Uterus (tissue), 2 donors: Measurements from ENCODE around the gene SCYGR8.
"Not testable (repeated sequence)": the region's sequence is repeated elsewhere in the genome, so short reads cannot be mapped to it uniquely, and the experiment has no call there.

Source experiments
- CTCF ChIP-seq, 4 experiments: fragments of 200-600 bp in 2 of 4; fragments of 450-650 bp in 2 of 4; sonication (generic) in 2 of 4; IDR thresholded peaks; one replicate each; pipeline ENCODE4 v1.5.1; 2016 to 2019; ENCODE audit warnings: antibody characterized with exemption in 4 of 4, mild to moderate bottlenecking in 2 of 4, moderate library complexity in 1 of 4
- POLR2A ChIP-seq, 2 donors: fragments of 450-650 bp; IDR thresholded peaks; one replicate each; pipeline ENCODE4 v1.6.1; 2016; ENCODE audit warnings: antibody characterized with exemption in 2 of 2, mild to moderate bottlenecking in 1 of 2, moderate library complexity in 1 of 2

- not testable (repeated sequence) for TF ChIP-seq POLR2A, CTCF (IDR thresholded peaks at IDR 0.05)
Observed at GRCh38 chr2:227756261-227756660, 10.6 kb downstream of the SCYGR8 start.
